KOPT-K1 (cell line): ENCODE results near the gene ENO4.

ENCODE experiments used
- H3K27ac ChIP-seq: fragments of 200-600 bp; sonication (generic); 2 replicates; pipeline ENCODE4 v1.5.1; 2016; ENCODE audit warnings: antibody characterized with exemption, mild to moderate bottlenecking, low read depth, low read length; ENCODE audit not compliant: poor library complexity, severe bottlenecking
- H3K36me3 ChIP-seq: fragments of 200-600 bp; sonication (generic); 2 replicates; pipeline ENCODE4 v1.5.1; 2017; ENCODE audit warnings: antibody characterized with exemption, mild to moderate bottlenecking, low read length, moderate library complexity; ENCODE audit not compliant: insufficient read depth
- H3K9me3 ChIP-seq: fragments of 200-600 bp; sonication (generic); 2 replicates; pipeline ENCODE4 v1.5.1; 2017; ENCODE audit warnings: antibody characterized with exemption, low read length, mild to moderate bottlenecking; ENCODE audit not compliant: insufficient read depth, poor library complexity, severe bottlenecking

ENO4 gene

DNA sequence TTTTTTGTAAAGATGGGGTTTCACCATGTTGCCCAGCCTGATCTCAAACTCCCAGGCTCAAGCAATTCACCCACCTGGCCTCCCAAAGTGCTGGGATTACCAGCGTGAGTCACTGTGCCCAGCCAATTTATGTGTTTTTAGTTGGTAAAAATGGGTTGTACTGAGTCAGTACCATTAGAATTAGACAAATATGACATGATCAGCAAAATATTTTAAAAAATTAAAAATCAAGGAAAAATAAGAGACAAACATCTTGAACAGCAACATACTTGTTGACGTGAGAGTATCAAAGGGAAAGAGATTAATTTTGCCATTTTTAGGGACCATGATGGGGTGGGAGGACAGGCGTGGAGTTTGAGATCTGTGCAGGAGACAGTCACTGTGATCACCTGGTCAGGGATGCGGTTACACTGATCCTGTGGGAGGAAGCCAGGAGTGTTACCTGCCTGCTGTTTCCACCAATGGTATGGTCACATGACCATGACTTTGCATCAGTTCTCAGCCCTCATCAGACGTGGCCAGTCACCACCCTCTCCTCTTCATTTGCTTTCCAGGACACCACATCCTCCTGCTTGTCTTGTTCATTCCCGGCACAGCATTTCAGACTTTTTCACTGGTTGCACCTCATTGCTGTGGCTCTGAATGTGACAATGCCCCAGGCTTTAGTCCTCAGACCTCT is 29.2 kb upstream of the ENO4 start:
- Histone ChIP-seq H3K36me3 (no peaks in the 10 kb centered on the region), H3K9me3 (no peaks in the 10 kb centered on the region), H3K27ac (no peak overlapping the region)

DNA sequence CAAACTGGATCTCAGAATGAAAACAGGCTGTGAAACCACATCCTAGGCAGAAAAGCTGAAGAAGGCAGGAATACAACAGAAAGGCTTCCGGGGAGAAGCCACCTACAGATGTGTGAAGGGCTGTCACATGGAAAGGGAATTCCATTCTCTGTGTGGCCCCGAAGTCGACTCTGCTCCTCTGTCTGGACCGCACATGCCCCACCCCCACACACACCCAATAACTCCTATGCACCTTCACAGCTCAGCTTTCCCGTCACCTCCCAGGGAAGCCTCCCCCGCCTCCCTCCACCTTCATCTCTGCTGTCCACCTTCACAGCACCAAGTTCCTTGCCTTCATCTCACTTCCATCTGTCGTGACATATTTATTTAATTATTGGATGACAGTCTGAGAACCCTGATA is 23.4 kb upstream of the ENO4 start:
- no peaks in the 10 kb centered on the region for H3K36me3 ChIP-seq
- H3K9me3 ChIP-seq = no peaks in the 10 kb centered on the region
- no peak overlapping the region for H3K27ac ChIP-seq

GRCh38 chr10:116826803-116827202 is 22.5 kb upstream of the ENO4 start:
- Histone ChIP-seq H3K36me3 (no peaks in the 10 kb centered on the region), H3K9me3 (no peaks in the 10 kb centered on the region), H3K27ac (no peak overlapping the region)

DNA sequence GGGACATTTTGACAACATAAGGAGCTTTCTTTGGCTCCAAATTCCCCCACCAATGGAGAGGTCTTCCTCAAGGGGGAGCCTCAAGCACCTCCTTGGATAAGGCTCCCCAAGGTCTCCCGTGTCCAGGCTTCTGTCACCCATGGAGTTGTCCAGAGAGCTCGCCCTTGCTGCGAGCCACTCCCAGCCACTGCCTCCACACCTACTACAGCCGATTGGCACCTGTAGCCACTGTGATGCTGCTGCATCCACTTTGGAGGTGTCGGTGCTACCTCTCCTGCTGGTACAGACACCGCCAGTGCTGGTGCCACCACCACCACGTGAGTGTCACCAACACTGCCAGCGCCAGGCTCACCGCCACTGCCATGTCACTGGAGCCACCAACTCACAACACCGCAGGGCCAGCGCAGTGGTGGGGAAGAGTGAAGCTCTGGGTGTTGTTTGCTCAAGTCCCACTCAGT is 22.1 kb upstream of the ENO4 start:
- Histone ChIP-seq H3K9me3 (no peaks in the 10 kb centered on the region), H3K36me3 (no peaks in the 10 kb centered on the region), H3K27ac (no peak overlapping the region)

GRCh38 chr10:116828116-116828515 is 21.2 kb upstream of the ENO4 start:
- H3K27ac ChIP-seq = no peak overlapping the region
- H3K36me3 ChIP-seq = no peaks in the 10 kb centered on the region
- no peaks in the 10 kb centered on the region for H3K9me3 ChIP-seq

DNA sequence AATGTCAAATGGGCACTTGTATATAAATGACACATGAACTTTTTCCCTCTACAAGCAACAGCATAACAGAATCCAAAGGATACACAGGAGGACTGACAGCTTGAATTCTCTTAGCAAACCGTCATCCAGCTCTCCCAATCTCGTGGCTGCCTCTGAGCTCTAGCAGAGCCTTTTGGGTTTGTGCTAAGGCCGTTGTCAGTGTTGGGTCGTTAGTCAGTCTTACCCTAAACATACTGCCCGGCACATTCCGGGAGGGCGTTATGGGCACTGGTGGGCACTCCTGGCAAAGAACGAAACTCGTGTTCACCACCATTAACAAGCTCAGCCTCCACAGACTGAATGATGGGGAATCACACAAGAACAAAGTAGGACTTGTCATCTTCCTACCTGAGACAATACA is 19.6 kb upstream of the ENO4 start:
- Histone ChIP-seq H3K9me3 (no peaks in the 10 kb centered on the region), H3K27ac (no peak overlapping the region)

DNA sequence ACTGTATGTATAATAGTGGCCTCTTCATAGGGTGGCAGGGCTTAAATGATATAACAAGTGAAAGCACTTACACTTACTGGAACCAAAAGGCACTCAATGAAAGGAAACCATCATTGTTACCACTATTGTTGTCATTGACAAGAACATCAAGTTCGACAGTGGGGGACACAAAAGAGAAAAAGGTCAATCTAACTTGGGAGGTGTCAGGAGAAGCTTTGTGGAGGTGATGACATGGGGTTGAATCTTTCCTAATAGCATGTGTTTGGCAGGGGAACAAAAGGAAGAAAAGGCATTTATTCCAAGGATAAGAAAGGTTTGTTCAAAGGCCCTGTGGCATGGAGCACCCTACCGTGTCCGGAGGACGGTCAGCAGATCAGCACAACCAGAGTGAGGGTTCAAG is 18.2 kb upstream of the ENO4 start:
- Histone ChIP-seq H3K9me3 (no peaks in the 10 kb centered on the region), H3K27ac (no peak overlapping the region), H3K36me3 (no peaks in the 10 kb centered on the region)

More for the DNA sequence above, 19.6 kb upstream of the ENO4 start:
- H3K36me3 ChIP-seq = no peaks in the 10 kb centered on the region

- H3K9me3 ChIP-seq = no peaks in the 10 kb centered on the region
- H3K27ac ChIP-seq = no peak overlapping the region
- H3K36me3 ChIP-seq = no peaks in the 10 kb centered on the region
These were observed 17.5 kb upstream of the ENO4 start for GRCh38 chr10:116831790-116832189.

DNA sequence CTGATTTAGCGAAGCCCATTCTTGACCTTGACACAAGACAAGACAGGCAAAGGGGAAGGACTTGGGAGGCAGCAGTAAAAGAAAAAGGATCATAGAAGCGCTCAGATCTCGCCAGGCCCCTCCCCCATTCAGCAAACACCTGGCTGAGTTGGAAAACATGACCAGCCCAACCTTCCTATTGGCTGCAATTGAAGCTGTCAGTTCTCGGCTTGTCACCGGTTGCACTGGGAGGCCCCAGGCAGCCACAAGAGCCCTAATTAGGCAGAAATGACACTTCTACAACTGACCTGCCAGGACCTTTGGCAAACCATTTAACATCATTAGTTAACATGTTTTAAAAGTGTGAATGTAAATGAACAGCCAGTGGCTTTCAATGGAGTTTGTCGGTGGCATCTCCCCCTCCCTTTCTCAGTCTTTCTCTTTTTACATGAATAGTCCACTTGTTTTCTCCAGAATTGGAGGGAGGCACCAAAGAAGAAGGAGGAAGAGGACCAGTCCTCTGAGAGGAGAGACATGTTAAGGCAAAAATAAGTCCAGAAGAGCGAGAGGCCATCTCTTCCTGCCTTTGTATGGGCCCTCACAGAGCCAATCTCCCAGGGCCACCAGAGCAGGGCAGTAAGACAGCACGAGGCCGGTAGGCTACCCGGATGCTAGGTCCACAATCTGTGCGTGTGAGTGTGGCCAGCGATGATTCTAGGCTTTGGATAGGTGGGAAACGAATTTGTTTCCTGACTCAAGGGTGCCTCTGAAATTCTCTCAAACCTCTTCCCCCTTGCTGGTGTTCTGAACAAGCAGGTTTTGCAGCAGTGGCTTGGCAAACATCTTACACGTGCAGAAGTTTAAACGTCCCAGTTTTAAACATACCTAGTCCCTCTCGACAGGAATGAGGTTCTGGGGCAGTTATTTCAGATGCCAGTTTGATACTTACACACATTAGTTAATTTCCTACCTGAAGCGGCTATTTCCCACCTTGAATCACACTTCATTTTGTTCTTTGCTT is 15.0 kb upstream of the ENO4 start:
- Histone ChIP-seq H3K36me3 (no peaks in the 10 kb centered on the region), H3K9me3 (no peaks in the 10 kb centered on the region)

DNA sequence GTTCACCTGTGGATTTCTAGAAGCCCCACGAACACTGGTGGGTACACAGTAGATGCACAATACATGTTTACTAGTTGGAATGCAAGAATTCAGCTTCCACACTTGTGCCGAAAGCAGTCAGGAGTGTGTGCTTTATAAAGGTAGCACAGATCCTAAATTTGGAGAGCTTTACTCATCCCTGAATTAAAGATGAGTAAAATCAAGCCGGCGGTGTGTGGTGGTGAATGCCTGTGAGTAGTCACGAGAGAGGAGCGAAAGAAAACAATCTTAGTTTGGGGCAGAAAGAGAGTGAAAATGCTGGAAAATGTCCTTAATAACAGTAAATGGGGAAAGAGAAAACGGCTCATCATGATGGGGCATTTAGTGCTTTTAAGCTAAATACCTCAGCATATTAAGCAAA is 13.6 kb upstream of the ENO4 start:
- no peak overlapping the region for H3K27ac ChIP-seq
- H3K36me3 ChIP-seq = no peaks in the 10 kb centered on the region
- H3K9me3 ChIP-seq = no peaks in the 10 kb centered on the region

More for the DNA sequence above, 15.0 kb upstream of the ENO4 start:
- H3K27ac ChIP-seq = no peak overlapping the region

GRCh38 chr10:116836083-116836482 is 13.2 kb upstream of the ENO4 start:
- H3K27ac ChIP-seq = no peak overlapping the region
- H3K9me3 ChIP-seq = no peaks in the 10 kb centered on the region
- H3K36me3 ChIP-seq = no peaks in the 10 kb centered on the region

- H3K27ac ChIP-seq = no peak overlapping the region
These were observed 12.3 kb upstream of the ENO4 start for GRCh38 chr10:116836902-116837523.

DNA sequence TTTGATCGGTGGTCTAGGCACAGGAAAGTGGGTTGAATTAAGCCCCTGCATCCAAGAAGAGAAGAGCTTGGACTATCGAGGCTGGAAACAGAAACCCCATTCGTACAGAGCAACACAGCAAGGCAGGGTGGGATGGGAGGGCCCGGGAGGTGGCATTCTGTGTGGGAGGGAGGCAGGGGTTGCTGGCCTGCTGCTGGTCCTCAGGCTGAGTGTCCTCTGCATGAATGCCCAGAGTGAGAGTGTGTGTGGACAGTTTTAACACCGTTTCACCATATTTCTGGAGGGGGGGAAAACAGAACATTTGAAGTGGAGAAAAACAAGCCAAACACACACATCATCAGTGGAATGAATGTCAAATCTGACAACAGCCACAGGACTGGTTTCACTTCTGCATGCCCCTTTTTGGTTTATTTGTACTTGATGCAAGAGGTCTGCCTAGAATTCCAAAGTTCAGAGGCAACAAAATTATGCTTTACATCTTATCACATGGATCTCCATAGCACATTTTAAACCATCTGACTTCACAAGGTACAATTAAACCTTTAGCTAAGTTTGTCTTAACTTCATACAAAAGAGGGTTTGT is 11.1 kb upstream of the ENO4 start:
- Histone ChIP-seq H3K36me3 (no peaks in the 10 kb centered on the region), H3K9me3 (no peaks in the 10 kb centered on the region), H3K27ac (no peak overlapping the region)

More at GRCh38 chr10:116836902-116837523, 12.3 kb upstream of the ENO4 start:
- Histone ChIP-seq H3K9me3 (no peaks in the 10 kb centered on the region), H3K36me3 (no peaks in the 10 kb centered on the region)

- Histone ChIP-seq H3K27ac (no peak overlapping the region), H3K9me3 (no peaks in the 10 kb centered on the region), H3K36me3 (no peaks in the 10 kb centered on the region)
These were observed 8.8 kb upstream of the ENO4 start for GRCh38 chr10:116840389-116841075.
